HG02759 (cell line): ENCODE results near the gene VSTM4.

Source experiments
- ATAC-seq: cut with Tn5 transposase; IDR thresholded peaks from one replicate; pipeline ENCODE4 v1.9.1; 2021; ENCODE audit warnings: mild to moderate bottlenecking, moderate library complexity; ENCODE audit not compliant: unreplicated experiment

VSTM4 gene

GRCh38 chr10:49143249-49143648 is 27.9 kb upstream of the VSTM4 start:
- no peak for ATAC-seq

GRCh38 chr10:49141541-49142332 is 26.4 kb upstream of the VSTM4 start:
- ATAC-seq = peak; percentile 90

- ATAC-seq = no peak
These were observed 25.2 kb upstream of the VSTM4 start for GRCh38 chr10:49140304-49141177.

GRCh38 chr10:49139846-49140195 is 24.5 kb upstream of the VSTM4 start:
- ATAC-seq = no peak

GRCh38 chr10:49139028-49139845 is 23.9 kb upstream of the VSTM4 start:
- ATAC-seq = no peak

GRCh38 chr10:49138361-49138891 is 23.1 kb upstream of the VSTM4 start:
- ATAC-seq = no peak

- ATAC-seq = no peak
These were observed 21.2 kb upstream of the VSTM4 start for GRCh38 chr10:49136525-49136924.

- ATAC-seq = peak; percentile 67
These were observed 20.4 kb upstream of the VSTM4 start for GRCh38 chr10:49135575-49136313.

- no peak for ATAC-seq
These were observed 19.0 kb upstream of the VSTM4 start for GRCh38 chr10:49134327-49134726.

- no peak for ATAC-seq
These were observed 18.5 kb upstream of the VSTM4 start, which contains the start of gene FAM170B for GRCh38 chr10:49133706-49134248. Gene FAM170B (minus strand): TSS chr10:49134021. CDS start chr10:49133918, 103 bp downstream.

GRCh38 chr10:49132362-49132737 is 17.0 kb upstream of the VSTM4 start:
- ATAC-seq = no peak

GRCh38 chr10:49131507-49132361 is 16.4 kb upstream of the VSTM4 start:
- ATAC-seq = no peak

GRCh38 chr10:49129376-49129775 is 14.1 kb upstream of the VSTM4 start:
- ATAC-seq = no peak

GRCh38 chr10:49128854-49129253 is 13.5 kb upstream of the VSTM4 start:
- ATAC-seq = no peak

- no peak for ATAC-seq
These were observed 8.9 kb upstream of the VSTM4 start for GRCh38 chr10:49123981-49124950.

GRCh38 chr10:49120911-49121310 is 5.6 kb upstream of the VSTM4 start:
- no peak for ATAC-seq

GRCh38 chr10:49119746-49120145 is 4.4 kb upstream of the VSTM4 start:
- no peak for ATAC-seq
